Lower lobe of right lung (tissue), 2 donors: ENCODE results near the gene ACE. TPM values are rescaled to one million over a fixed set of nuclear protein-coding genes. Genes with fewer than 3 reads are reported as not detected.

ENCODE experiments used
- ATAC-seq, 2 donors: fragments of 200-7000 bp; cut with Tn5 transposase; one replicate each; pipeline ENCODE4 v1.9.1; 2020 to 2022; ENCODE audit warnings: mild to moderate bottlenecking in 2 of 2, moderate library complexity in 2 of 2
- DNase-seq: peaks from one replicate; pipeline ENCODE4 v3.0.0-alpha.2; 2020
- H3K27ac ChIP-seq: fragments of 200-600 bp; one replicate; pipeline ENCODE4 v1.8.0; 2022
- H3K27me3 ChIP-seq: fragments of 200-600 bp; one replicate; pipeline ENCODE4 v1.8.0; 2022; ENCODE audit warnings: low read depth
- H3K36me3 ChIP-seq: fragments of 200-600 bp; one replicate; pipeline ENCODE4 v1.8.0; 2022; ENCODE audit warnings: mild to moderate bottlenecking
- H3K4me1 ChIP-seq: fragments of 200-600 bp; one replicate; pipeline ENCODE4 v1.8.0; 2022
- H3K4me3 ChIP-seq: fragments of 200-600 bp; one replicate; pipeline ENCODE4 v1.8.0; 2022; ENCODE audit warnings: mild to moderate bottlenecking
- H3K9me3 ChIP-seq: fragments of 200-600 bp; one replicate; pipeline ENCODE4 v1.8.0; 2022
- CTCF ChIP-seq: fragments of 200-600 bp; IDR thresholded peaks from one replicate; pipeline ENCODE4 v1.8.0; 2022; ENCODE audit warnings: antibody characterized with exemption, mild to moderate bottlenecking
- intact Hi-C: fragments of 100-400 bp; cut with DNase I; formaldehyde crosslinking; loops from one replicate; pipeline ENCODE4 v1.11.0; 2022
- long read RNA-seq: library from polyadenylated mRNA; unstranded; transcript quantifications from one replicate; pipeline ENCODE4 v2.0.0, GENCODE V29; 2021
- total RNA-seq: library from RNA; stranded (reverse); fragmentation: NEBNext Ultra II Directional; extraction: Animal tissue kit (Norgen Biotek cat#: 25700); gene quantifications from one replicate; pipeline ENCODE4 v1.2.1, GENCODE V29; 2021
- donor health status: DM: no; HTN: yes; CAD: no; lungs with severe emphysema.

ACE gene
- total RNA-seq, result 90.7 TPM
- long read RNA-seq, full-length matches to known transcripts, result 18 of 77 reads
- long read RNA-seq, partial matches to known transcripts, result 49 of 77 reads
- long read RNA-seq, other reads (novel, unspliced or antisense), result 10 of 77 reads

- H3K27me3 ChIP-seq, result peaks cover 25% of the 10 kb centered on the region
- peak within 1 kb of the TSS; percentile 59 for H3K27ac ChIP-seq
- peak within 1 kb of the TSS; percentile 61 for H3K4me3 ChIP-seq
- peaks cover 61% of the 10 kb centered on the region for H3K4me1 ChIP-seq
- peak; percentile 8 to 35 for ATAC-seq
- no peaks in the 10 kb centered on the region for H3K9me3 ChIP-seq
- DNase-seq, result no peak
- intact Hi-C loops, result no loop called here
- TF ChIP-seq CTCF, result no peak
- H3K36me3 ChIP-seq, result no peaks in the 10 kb centered on the region
Measured at GRCh38 chr17:63476854-63477479, at the start of gene ACE. Gene ACE, plus strand, starts transcription at chr17:63477061. Its CDS starts 34 bp downstream, at chr17:63477095.

GRCh38 chr17:63429766-63430165 is 47.1 kb upstream of the ACE start:
- TF ChIP-seq CTCF, result no peak
- H3K9me3 ChIP-seq, result no peaks in the 10 kb centered on the region
- H3K4me1 ChIP-seq, result peaks cover 61% of the 10 kb centered on the region
- intact Hi-C loops, result loop anchor here (10.0 kb wide), 1 partner anchor 185 kb away; no protein-coding TSS in a partner anchor
- DNase-seq, result no peak
- no peak overlapping the region for H3K27ac ChIP-seq
- ATAC-seq, result no peak
- H3K36me3 ChIP-seq, result no peaks in the 10 kb centered on the region
- no peaks in the 10 kb centered on the region for H3K27me3 ChIP-seq
- H3K4me3 ChIP-seq, result no peak overlapping the region

- DNase-seq, result no peak
- Histone ChIP-seq H3K27me3 (no peaks in the 10 kb centered on the region), H3K4me3 (no peak overlapping the region), H3K4me1 (peaks cover 65% of the 10 kb centered on the region), H3K27ac (no peak overlapping the region), H3K9me3 (no peaks in the 10 kb centered on the region), H3K36me3 (no peaks in the 10 kb centered on the region)
- no peak for TF ChIP-seq CTCF
- ATAC-seq, result no peak
- intact Hi-C loops, result no loop called here
Measured at GRCh38 chr17:63430223-63430622, 46.6 kb upstream of the ACE start.

- DNase-seq (no peak), ATAC-seq (no peak)
- intact Hi-C loops, result no loop called here
- peaks cover under 1% of the 10 kb centered on the region for H3K36me3 ChIP-seq
- TF ChIP-seq CTCF, result no peak
- no peak overlapping the region for H3K4me3 ChIP-seq
- H3K4me1 ChIP-seq, result peaks cover 78% of the 10 kb centered on the region
- H3K27ac ChIP-seq, result peak overlapping the region; percentile 59
- H3K27me3 ChIP-seq, result no peaks in the 10 kb centered on the region
- H3K9me3 ChIP-seq, result no peaks in the 10 kb centered on the region
Measured at GRCh38 chr17:63431618-63431938, 45.3 kb upstream of the ACE start.

GRCh38 chr17:63431939-63432804 is 44.7 kb upstream of the ACE start:
- ATAC-seq (peak; percentile 42 to 66), DNase-seq (no peak)
- no peak for TF ChIP-seq CTCF
- Histone ChIP-seq H3K27ac (peak overlapping the region; percentile 59), H3K4me1 (peaks cover 76% of the 10 kb centered on the region), H3K36me3 (peaks cover 7% of the 10 kb centered on the region), H3K4me3 (no peak overlapping the region), H3K27me3 (no peaks in the 10 kb centered on the region), H3K9me3 (no peaks in the 10 kb centered on the region)
- intact Hi-C loops, result no loop called here
